H9 (cell line): ENCODE measurements around the gene ZC3HAV1L. TPM values are rescaled to one million over a fixed set of nuclear protein-coding genes. Genes with fewer than 3 reads are reported as not detected.

ENCODE experiments used
- DNase-seq: peaks from one replicate; pipeline ENCODE4 v3.0.0-alpha.2; 2017
- H2AFZ ChIP-seq: one replicate; pipeline ENCODE4 v1.6.1; 2013; ENCODE audit warnings: mild to moderate bottlenecking, low read length, control low read depth, moderate library complexity
- H2AK5ac ChIP-seq: 2 replicates; pipeline ENCODE4 v1.6.1; 2013; ENCODE audit warnings: low read length, control low read depth, mixed read lengths; ENCODE audit not compliant: insufficient read length
- H2BK120ac ChIP-seq: one replicate; pipeline ENCODE4 v1.6.1; 2013; ENCODE audit warnings: low read depth, mild to moderate bottlenecking, low read length, control low read depth, inconsistent platforms; ENCODE audit not compliant: poor library complexity, severe bottlenecking
- H2BK12ac ChIP-seq: 2 replicates; pipeline ENCODE4 v1.6.1; 2013; ENCODE audit warnings: low read length, control low read depth, mixed read lengths, low read depth; ENCODE audit not compliant: insufficient read length
- H2BK15ac ChIP-seq: 2 replicates; pipeline ENCODE4 v1.6.1; 2013; ENCODE audit warnings: low read depth, low read length, control low read depth
- H2BK20ac ChIP-seq: one replicate; pipeline ENCODE4 v1.6.1; 2013; ENCODE audit warnings: low read depth, mild to moderate bottlenecking, low read length, control low read depth, inconsistent platforms; ENCODE audit not compliant: poor library complexity, severe bottlenecking
- H2BK5ac ChIP-seq: 2 replicates; pipeline ENCODE4 v1.6.1; 2013; ENCODE audit warnings: low read length, control low read depth, mixed read lengths; ENCODE audit not compliant: insufficient read length
- H3K14ac ChIP-seq: 2 replicates; pipeline ENCODE4 v1.6.1; 2013; ENCODE audit warnings: low read length, control low read depth; ENCODE audit not compliant: insufficient read depth
- H3K18ac ChIP-seq: 2 replicates; pipeline ENCODE4 v1.6.1; 2013; ENCODE audit warnings: low read depth, mild to moderate bottlenecking, mixed read lengths, low read length, control low read depth; ENCODE audit not compliant: insufficient read length
- H3K23ac ChIP-seq: 2 replicates; pipeline ENCODE4 v1.6.1; 2013; ENCODE audit warnings: low read length, control low read depth, mixed read lengths, low read depth; ENCODE audit not compliant: insufficient read length
- H3K23me2 ChIP-seq: 2 replicates; pipeline ENCODE4 v1.6.1; 2013; ENCODE audit warnings: low read depth, mild to moderate bottlenecking, mixed read lengths, low read length, control low read depth; ENCODE audit not compliant: insufficient read length, poor library complexity, severe bottlenecking
- H3K27ac ChIP-seq: 2 replicates; pipeline ENCODE4 v1.5.1; 2013; ENCODE audit warnings: low read length, control low read depth, mixed read lengths, low read depth; ENCODE audit not compliant: insufficient read length
- H3K27me3 ChIP-seq: 2 replicates; pipeline ENCODE4 v1.6.1; 2013; ENCODE audit warnings: low read length, control low read depth, inconsistent platforms; ENCODE audit not compliant: insufficient read depth
- H3K4ac ChIP-seq: 2 replicates; pipeline ENCODE4 v1.6.1; 2013; ENCODE audit warnings: low read depth, mild to moderate bottlenecking, control low read depth, inconsistent platforms, low read length, moderate library complexity
- H3K4me1 ChIP-seq: 2 replicates; pipeline ENCODE4 v1.6.1; 2013; ENCODE audit warnings: low read length, control low read depth, inconsistent platforms; ENCODE audit not compliant: insufficient read depth
- H3K4me2 ChIP-seq: 2 replicates; pipeline ENCODE4 v1.6.1; 2013; ENCODE audit warnings: low read length, control low read depth, mixed read lengths; ENCODE audit not compliant: insufficient read length, insufficient read depth
- H3K56ac ChIP-seq: 2 replicates; pipeline ENCODE4 v1.6.1; 2013; ENCODE audit warnings: low read depth, mild to moderate bottlenecking, mixed read lengths, low read length, control low read depth; ENCODE audit not compliant: insufficient read length
- H3K79me1 ChIP-seq: 2 replicates; pipeline ENCODE4 v1.6.1; 2013; ENCODE audit warnings: low read depth, mild to moderate bottlenecking, moderate library complexity, low read length, control low read depth, inconsistent platforms; ENCODE audit not compliant: insufficient read depth, poor library complexity, severe bottlenecking
- H3K79me2 ChIP-seq: 2 replicates; pipeline ENCODE4 v1.6.1; 2013; ENCODE audit warnings: low read length, control low read depth, inconsistent platforms; ENCODE audit not compliant: insufficient read depth
- H3K9ac ChIP-seq: 2 replicates; pipeline ENCODE4 v1.6.1; 2013; ENCODE audit warnings: low read length, control low read depth, mixed read lengths; ENCODE audit not compliant: insufficient read length; ENCODE audit errors: extremely low read depth
- H3K9me3 ChIP-seq: one replicate; pipeline ENCODE4 v1.6.1; 2013; ENCODE audit warnings: low read depth, low read length, inconsistent platforms; ENCODE audit not compliant: control insufficient read depth
- H3T11ph ChIP-seq: one replicate; pipeline ENCODE4 v1.6.1; 2013; ENCODE audit warnings: mild to moderate bottlenecking, low read length, control low read depth, inconsistent platforms
- H4K20me1 ChIP-seq: one replicate; pipeline ENCODE4 v1.6.1; 2013; ENCODE audit not compliant: control insufficient read depth, insufficient read length, insufficient read depth
- H4K5ac ChIP-seq: 2 replicates; pipeline ENCODE4 v1.6.1; 2013; ENCODE audit warnings: low read depth, mild to moderate bottlenecking, mixed read lengths, low read length, control low read depth; ENCODE audit not compliant: insufficient read length
- H4K8ac ChIP-seq: replicated peaks from 2 replicates; pipeline ENCODE4 v1.6.1; 2013; ENCODE audit warnings: low read length, control low read depth, mixed read lengths, low read depth; ENCODE audit not compliant: insufficient read length
- H4K91ac ChIP-seq: 2 replicates; pipeline ENCODE4 v1.6.1; 2013; ENCODE audit warnings: low read depth, mild to moderate bottlenecking, moderate library complexity, mixed read lengths, low read length, control low read depth; ENCODE audit not compliant: insufficient read length
- H3K27ac Mint-ChIP-seq, 3 experiments: 2 replicates in 2 of 3; 3 replicates in 1 of 3; pipeline ENCODE4 v1.8.0; 2020 to 2021; ENCODE audit warnings: mixed read lengths in 3 of 3, mild to moderate bottlenecking in 1 of 3, moderate library complexity in 1 of 3
- H3K27me3 Mint-ChIP-seq: 2 replicates; pipeline ENCODE4 v1.8.0; 2021; ENCODE audit warnings: low read depth, mild to moderate bottlenecking, moderate library complexity, mixed read lengths
- H3K36me3 Mint-ChIP-seq, 3 experiments: 2 replicates in 2 of 3; 3 replicates in 1 of 3; pipeline ENCODE4 v1.8.0; 2020 to 2021; ENCODE audit warnings: low read depth in 3 of 3, mixed read lengths in 3 of 3; ENCODE audit not compliant: insufficient read depth in 1 of 3
- H3K4me1 Mint-ChIP-seq, 2 experiments: 2 replicates each; pipeline ENCODE4 v1.8.0; 2020; ENCODE audit warnings: mixed read lengths in 2 of 2
- H3K4me3 Mint-ChIP-seq, 2 experiments: 2 replicates in 1 of 2; 3 replicates in 1 of 2; pipeline ENCODE4 v1.8.0; 2020 to 2021; ENCODE audit warnings: mild to moderate bottlenecking in 2 of 2, mixed read lengths in 2 of 2, moderate library complexity in 1 of 2
- H3K9me3 Mint-ChIP-seq, 2 experiments: 2 replicates in 1 of 2; 3 replicates in 1 of 2; pipeline ENCODE4 v1.8.0; 2020; ENCODE audit warnings: mild to moderate bottlenecking in 2 of 2, mixed read lengths in 2 of 2, moderate library complexity in 1 of 2
- CTCF ChIP-seq: fragments of 200-600 bp; sonication (generic); conservative IDR thresholded peaks from 3 replicates; pipeline ENCODE4 v1.8.0; 2021; ENCODE audit warnings: antibody characterized with exemption, mild to moderate bottlenecking
- WGBS: extraction: QIAGEN DNeasy Blood & Tissue Kit; methylation state at CpG from one replicate; pipeline ENCODE4 v1.1.7; 2013; ENCODE audit warnings: missing lambda C conversion rate, low lambda C conversion rate, mixed read lengths; ENCODE audit not compliant: insufficient read length; ENCODE audit errors: extremely low coverage; 5-methylcytosine and 5-hydroxymethylcytosine counted together
- total RNA-seq: library from RNA; stranded (reverse); gene quantifications from 2 replicates; pipeline ENCODE4 v1.2.1, GENCODE V29; 2021

ZC3HAV1L gene
- total RNA-seq, 1 experiment from 2014 or later = not detected

GRCh38 chr7:139061416-139061815 lies 25.6 kb upstream of the ZC3HAV1L start:
- no peak overlapping the region for H4K5ac ChIP-seq
- Mint-ChIP-seq H3K4me3 (no peak overlapping the region), H3K9me3 (no peaks in the 10 kb centered on the region), H3K4me1 (peaks cover 3% of the 10 kb centered on the region in 2 experiments), H3K36me3 (peaks cover 5 to 56% (median 11%) of the 10 kb centered on the region in 3 experiments; a peak in 6 of 7 replicates), H3K27me3 (no peaks in the 10 kb centered on the region), H3K27ac (no peak overlapping the region)
- no peak overlapping the region for H4K8ac ChIP-seq
- no peak for DNase-seq
- H2BK120ac ChIP-seq = no peak overlapping the region
- no peak overlapping the region for H2BK15ac ChIP-seq
- no peak overlapping the region for H2BK20ac ChIP-seq
- H3K79me2 ChIP-seq = no peaks in the 10 kb centered on the region
- no peaks in the 10 kb centered on the region for H3K79me1 ChIP-seq
- no peak overlapping the region for H3K27ac ChIP-seq
- no peak overlapping the region for H3K56ac ChIP-seq
- no peak overlapping the region for H3K9ac ChIP-seq
- no peak overlapping the region for H3K23ac ChIP-seq
- no peak overlapping the region for H4K91ac ChIP-seq
- no peak overlapping the region for H2BK12ac ChIP-seq
- H3K27me3 ChIP-seq = no peaks in the 10 kb centered on the region
- no peak overlapping the region for H3K4me2 ChIP-seq
- no peaks in the 10 kb centered on the region for H3K9me3 ChIP-seq
- no peak overlapping the region for H3T11ph ChIP-seq
- H2BK5ac ChIP-seq = no peak overlapping the region
- TF ChIP-seq CTCF = no peak
- no peak overlapping the region for H3K18ac ChIP-seq
- no peaks in the 10 kb centered on the region for H3K4me1 ChIP-seq
- H3K4ac ChIP-seq = no peak overlapping the region
- no CpG with 5 or more reads among the region's 5 CpGs for WGBS
- no peaks in the 10 kb centered on the region for H4K20me1 ChIP-seq
- H3K23me2 ChIP-seq = no peaks in the 10 kb centered on the region
- H2AK5ac ChIP-seq = no peak overlapping the region
- H2AFZ ChIP-seq = no peak overlapping the region
- H3K14ac ChIP-seq = no peak overlapping the region
